SW480 (cell line): ENCODE measurements around the gene RFC3.
"Not testable (repeated sequence)": the region's sequence is repeated elsewhere in the genome, so short reads cannot be mapped to it uniquely, and the experiment has no call there.

Source experiments
- DNase-seq: peaks from one replicate; pipeline ENCODE4 v3.0.0-alpha.2; 2016; ENCODE audit warnings: low spot score

The RFC3 gene, protein sequence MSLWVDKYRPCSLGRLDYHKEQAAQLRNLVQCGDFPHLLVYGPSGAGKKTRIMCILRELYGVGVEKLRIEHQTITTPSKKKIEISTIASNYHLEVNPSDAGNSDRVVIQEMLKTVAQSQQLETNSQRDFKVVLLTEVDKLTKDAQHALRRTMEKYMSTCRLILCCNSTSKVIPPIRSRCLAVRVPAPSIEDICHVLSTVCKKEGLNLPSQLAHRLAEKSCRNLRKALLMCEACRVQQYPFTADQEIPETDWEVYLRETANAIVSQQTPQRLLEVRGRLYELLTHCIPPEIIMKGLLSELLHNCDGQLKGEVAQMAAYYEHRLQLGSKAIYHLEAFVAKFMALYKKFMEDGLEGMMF

DNA sequence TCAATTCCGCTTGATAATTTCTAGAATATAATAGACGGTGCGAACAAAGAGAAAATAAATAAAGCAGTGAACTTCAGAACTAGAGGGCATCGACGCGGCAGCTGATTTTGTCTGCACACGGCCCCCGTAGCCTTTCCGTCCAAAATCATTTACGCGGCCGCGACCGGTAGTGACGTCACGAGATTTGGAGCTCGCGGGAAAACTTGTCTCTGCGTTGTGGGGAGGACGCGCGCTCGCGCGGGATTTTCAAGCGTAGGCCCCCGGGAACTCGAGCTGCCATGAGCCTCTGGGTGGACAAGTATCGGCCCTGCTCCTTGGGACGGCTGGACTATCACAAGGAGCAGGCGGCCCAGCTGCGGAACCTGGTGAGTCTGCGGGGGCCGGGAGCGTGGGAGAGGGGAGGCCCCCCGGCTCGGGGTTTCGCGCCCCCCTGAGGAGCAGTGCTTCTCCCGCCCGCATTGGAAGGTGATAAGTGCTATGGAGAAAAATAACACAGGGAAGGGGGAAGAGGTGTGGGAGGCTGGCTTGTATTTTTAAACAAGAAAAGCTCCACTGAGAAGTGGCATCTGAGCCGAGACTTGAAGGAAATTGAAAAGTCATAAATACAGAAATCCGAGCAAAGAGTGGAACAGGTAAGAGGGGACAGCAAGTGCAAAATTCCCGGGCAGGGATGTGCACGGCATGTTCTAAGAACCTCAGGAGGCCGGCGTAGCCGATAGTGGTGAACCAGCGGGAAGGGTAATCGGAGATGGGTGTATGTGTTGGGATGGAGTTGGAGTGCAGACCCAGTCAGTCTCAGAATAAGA lies at the start of gene RFC3:
Gene RFC3 (plus strand): TSS at position 249 of the 806 bp plus-strand sequence. CDS start 30 bp downstream, at position 279.
- peak; percentile 93 for DNase-seq

DNA sequence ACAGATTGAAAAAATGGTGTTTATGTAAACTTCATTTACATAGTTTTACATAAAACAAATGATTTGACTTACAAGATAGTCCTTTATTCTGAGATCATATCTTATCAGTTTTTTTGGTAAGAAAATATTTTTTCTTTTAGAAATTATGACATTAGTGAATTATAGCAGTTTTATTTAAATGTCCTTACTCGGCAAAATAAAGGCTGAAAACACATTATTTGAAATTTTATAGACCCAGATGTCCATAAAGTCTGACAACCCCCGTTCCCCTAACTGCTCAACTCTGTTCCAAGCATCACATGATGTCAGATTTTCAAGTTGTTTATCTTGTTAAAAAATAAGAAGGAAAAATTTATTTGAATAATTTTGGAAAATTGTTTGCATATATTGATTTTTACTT lies 46.7 kb upstream of the RFC3 start:
- DNase-seq, result no peak

DNA sequence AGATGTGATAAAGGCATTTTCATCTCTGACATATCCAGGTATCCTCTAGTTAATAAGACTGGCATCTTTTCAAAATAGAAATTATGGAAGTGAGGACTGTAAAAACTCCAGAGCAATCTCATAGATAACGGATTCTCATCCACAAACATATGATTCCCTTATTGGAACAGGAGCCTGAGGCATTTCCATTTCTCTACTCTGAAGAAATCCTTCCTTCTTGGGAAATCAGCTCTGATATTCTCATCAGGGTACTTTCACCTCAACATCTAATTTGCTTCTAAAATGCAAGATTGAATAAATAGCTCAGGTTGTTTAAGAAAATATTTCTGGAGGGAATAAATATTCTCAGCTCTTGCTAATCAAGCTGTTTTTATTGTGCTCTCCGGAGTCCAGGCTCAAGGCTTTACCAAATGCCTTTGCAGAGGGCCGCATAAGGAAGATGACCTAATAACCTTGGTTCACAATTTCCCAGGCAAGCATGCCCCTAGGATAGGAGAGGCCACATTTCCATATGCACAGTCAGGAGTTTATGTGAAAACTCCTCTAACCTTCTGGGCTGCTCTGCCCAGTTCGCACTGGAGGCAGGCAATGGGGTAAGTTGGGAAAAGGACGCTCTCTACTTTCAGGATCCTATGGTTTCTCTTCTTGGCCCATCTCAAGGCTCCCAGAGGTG lies 44.0 kb upstream of the RFC3 start:
- no peak for DNase-seq

DNA sequence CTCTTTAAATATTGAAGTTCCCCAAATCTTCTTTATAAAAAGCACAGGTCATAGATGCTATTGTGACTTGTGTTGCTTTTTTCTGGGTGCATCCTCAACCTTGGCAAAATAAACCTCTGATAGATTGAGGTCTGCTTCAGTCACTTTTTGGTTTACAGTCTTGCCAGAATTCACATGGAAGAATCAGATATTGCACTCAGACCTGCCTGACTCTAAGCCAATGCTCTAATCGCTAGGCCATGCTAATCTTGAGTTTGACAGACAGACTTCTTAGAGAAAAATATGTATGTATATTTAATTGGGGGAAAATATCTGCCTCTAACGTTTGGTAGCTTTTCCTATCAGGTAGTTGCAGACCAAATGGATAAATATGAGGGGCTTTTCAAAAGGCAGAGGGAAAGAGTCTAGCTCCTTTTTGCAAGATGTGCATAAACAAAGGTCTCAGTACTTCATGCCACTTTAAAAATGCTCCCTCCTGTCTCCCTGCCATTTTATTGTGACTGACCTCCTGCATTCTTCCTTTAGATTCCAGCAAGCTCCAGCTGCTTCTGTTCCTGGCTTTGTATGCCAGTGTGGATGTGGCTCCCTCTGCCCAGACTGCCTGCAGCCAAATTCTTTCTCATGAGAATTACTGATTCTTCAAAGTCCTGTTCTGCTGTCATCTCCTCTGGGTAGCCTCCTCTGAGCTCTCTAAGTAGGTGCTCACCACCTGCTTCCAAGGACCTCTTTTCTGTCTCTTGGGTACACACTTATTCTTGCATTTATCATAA lies 42.4 kb upstream of the RFC3 start:
- DNase-seq, result no peak

DNA sequence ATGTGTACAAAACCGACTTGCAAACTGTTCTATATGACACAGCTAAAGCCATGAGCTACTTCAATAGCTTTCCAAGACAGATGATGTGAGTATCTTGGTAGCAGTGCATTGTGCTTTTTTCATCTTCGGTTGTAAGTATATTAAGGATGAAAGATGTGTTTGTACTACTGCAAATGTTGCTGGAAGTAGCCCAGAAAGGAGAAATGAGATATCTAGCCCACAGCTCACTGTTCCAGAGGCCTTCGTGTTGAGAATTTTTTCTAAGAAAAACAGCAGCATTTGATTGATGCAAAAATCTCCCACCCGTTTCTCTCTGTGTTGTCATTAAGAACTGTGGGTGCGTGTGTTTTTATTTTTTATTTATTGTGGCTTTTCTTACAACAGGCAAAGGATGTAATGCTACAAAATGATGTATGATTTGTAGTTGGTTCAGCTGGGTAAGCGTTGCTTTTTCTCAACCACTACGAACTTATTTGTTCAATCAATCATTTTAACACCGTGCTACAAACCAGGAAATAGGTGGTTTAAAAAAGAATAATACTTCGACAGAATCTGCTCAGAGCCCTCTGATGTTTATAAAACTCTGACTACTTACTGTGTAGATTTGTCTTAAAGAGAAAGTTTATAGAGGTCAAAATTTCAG lies 41.6 kb upstream of the RFC3 start:
- no peak for DNase-seq

DNA sequence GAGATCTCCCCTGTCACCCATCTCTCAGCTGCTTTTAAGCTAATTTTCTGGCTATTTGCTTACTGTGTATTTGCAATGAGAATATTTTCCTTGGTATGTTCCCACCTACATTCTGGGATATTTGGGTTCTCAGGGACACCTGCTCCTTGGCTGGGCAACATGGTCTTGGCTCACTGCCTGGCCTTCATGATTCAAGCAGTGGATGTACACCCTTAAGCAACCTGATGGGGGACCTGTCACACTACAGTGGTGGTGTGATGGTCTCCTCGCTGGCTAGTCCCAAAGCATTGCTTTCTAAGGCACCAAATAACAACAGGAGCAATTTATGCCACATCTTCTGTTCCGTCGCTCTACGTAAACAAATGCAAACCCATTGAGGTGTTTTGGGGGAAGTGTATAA lies 35.3 kb upstream of the RFC3 start:
- DNase-seq, result no peak

DNA sequence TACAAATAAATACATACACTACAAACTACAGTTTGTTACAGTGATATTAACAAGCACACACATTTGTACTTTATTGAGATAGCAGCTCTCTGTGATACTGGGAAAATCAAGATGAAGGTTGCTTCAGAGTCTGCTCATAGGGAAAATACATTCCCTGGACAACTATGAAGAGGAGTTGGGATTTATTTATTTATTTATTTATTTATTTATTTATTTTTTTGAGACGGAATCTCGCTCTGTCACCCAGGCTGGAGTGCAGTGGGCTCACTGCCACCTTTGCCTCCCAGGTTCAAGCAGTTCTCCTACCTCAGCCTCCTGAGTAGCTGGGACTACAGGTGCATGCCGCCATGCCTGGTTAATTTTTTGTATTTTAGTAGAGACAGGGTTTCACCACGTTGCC lies 34.7 kb upstream of the RFC3 start:
- not testable (repeated sequence) for DNase-seq

DNA sequence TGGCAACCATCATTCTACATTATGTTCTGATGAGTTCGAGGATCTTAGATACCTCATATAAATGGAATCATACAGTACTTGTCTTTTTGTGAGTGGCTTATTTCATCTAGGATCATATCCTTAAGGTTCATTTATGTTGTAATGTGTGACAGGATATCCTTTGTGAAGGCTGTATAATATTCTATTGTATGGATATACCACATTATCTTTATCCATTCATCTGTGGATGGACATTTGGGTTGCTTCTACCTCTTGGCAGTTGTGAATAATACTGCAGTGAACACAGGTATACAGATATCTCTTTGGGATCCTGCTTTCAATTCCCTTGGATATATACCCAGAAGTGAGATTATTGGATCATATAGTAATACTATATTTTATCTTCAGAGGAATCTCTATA lies 33.2 kb upstream of the RFC3 start:
- no peak for DNase-seq

DNA sequence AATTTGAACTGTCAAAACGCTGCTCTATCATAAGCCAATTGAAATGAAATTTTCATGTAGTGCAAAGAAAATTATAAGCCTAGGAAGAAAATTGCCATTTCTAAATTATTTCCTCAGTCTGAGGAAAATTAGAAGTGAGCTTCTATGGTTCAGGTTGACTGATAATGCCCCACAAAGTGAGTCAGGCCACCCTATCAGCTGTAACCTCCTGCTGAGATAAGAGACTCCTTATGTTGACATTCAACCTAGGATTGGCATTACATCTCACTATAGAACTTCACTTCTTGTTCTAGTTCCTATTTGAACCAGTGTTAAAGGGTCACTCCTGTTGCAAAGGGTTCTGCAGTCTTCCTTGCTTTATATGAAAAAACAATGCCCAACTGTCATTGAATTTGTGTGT lies 32.6 kb upstream of the RFC3 start:
- DNase-seq, result no peak

DNA sequence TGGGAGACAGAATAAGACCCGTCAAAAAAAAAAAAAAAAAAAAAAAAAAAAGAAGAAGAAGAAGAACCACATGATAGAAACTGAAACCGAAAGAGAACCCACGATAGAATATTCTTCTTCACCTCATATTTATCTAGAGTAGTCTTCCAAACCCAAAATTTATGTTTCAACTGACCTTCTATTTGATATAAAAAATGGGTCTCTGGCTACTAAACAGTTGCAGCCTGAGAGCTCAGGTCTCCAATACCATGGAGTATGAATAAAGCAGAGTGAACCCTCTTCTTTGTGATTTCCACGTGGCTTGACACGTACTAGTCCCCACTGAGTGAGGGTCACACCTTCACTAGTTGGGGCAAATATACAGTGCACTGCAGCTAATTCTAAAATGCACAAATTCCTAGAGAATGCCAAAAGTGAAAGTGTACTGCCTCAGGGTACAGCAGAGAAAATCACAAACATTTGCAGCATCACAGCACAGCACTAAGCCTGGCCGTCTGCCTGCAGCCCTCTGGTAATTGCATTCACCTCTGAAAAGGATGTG lies 30.8 kb upstream of the RFC3 start:
- DNase-seq, result peak; percentile 5

DNA sequence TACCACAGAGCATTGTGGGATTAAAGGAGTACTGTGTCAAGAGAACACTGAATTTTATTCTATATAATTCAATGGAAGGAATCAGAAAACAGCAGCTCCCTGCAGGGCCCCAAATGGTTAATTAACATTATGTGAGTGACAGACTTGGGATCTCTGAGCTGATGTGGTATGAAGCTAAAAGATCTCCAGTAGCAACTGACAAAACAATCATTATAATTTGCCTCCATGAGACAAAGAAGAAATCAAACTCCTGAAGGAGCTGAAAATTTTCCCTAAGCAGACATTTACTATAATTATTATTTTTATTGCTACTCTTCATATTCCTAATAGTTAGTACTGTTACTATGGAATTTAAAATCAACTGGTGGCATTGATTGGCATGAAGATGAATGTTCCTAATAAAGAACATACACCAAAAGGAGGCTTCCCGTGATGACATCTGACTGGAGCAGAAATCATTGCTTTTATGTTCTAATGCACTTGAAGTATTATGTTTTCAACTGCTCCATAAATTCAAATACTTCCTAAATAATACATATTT lies 28.8 kb upstream of the RFC3 start:
- DNase-seq, result no peak

DNA sequence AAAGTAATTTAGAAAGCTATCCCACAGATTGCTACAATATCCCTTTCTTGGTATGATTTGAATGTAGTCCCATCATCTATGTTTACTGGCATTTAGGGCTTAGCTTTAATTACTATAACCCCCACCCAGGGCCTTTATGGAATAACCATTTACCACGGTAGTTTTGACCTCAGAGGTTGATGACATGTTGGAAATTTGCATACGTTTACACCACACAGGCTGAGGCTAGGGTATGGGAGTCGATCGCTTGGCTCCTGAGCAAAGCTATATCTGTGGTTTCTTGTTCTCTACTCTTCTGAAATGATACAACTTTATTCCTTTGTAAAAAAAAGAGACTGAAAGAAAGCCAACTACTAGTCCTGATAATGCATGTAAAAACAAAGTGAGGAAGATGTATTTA lies 28.2 kb upstream of the RFC3 start:
- DNase-seq, result no peak

DNA sequence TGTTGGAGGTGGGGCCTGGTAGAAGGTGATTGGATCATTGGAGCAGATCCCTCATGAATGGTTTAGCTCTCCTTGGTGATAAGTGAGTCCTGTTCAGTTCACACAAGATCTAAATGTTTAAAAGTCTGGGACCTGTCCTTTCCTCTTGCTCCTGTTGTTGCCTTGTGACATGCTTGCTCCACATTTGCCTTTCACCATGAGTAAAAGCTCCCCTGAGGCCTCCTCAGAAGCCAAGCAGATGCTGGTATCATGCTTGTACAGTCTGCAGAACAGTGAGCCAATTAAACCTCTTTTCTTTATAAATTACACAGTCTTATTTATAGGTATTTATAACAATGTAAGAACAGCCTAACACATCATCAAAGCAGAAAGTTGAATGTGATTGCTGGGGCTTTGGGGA lies 24.2 kb upstream of the RFC3 start:
- DNase-seq, result no peak

DNA sequence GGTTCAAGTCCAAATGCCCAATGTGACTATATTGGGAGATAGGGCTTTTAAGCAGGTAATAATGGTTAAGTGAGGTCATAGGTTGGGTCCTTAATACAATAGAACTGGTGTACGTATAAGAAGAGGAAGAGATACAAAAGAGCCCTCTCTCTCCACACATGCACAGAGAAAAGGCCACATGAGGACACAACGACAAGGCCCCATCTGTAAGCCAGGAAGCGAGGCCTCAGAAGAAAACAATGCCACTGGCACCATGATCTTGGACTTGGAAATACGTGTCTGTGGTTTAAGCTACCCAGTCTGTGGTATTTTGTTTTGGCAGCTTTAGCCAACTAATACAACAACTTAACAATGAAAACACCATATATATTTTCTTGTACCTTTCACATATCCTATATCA lies 23.4 kb upstream of the RFC3 start:
- no peak for DNase-seq

DNA sequence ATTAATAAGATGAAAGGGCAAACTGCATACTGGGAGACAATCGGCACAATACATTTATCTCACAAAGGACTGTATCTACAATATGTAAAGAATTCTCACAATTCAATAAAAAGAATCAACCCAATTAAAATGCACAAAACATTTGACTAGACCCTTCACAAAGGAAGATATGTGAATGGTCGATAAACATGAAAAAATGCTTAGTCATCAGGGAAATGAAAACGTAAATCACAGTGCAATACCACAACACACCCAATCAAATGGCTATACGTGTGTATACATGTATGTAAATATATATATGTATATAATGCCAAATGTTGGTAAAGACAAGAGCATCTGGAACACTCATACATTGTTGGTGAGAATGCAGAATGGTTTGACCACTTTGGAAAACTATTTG lies 21.9 kb upstream of the RFC3 start:
- DNase-seq, result no peak

DNA sequence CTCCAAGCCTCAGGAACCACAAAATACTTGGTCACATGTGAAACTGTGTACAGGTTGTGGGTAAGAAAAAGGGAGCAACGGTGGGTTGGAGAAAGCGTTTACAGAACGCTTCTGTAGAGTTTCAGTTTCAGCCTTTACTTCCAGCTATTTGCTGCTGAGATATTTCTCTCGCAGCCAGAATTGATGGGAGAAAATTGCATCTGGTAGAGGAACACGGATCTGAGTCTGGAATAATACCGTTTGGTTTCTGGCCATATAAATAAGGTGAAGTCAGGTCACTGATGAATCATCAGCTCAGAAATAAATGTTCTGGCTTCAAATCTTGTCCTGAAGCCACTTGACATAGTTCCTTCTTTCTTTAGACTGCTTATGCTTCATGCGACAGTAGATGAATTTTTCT lies 20.3 kb upstream of the RFC3 start:
- DNase-seq, result no peak

DNA sequence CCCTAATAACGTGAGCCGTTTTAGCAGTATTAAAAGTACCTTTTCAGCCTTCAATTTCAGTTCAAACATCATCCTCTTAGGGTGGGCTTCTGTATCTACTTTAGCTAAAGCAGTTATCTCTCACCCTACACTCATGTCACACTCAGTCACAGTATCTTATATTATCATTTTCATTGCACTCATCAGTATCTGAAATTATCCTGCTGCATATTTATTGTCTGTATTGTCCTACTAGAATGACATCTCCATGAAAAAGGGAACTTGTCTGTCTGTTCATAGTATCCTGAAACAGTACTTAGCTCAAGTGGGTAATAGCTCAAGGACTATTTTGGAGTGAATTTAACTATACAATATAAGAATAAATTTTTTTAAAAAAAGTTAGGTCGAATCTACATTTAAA lies 19.9 kb upstream of the RFC3 start:
- DNase-seq, result no peak

DNA sequence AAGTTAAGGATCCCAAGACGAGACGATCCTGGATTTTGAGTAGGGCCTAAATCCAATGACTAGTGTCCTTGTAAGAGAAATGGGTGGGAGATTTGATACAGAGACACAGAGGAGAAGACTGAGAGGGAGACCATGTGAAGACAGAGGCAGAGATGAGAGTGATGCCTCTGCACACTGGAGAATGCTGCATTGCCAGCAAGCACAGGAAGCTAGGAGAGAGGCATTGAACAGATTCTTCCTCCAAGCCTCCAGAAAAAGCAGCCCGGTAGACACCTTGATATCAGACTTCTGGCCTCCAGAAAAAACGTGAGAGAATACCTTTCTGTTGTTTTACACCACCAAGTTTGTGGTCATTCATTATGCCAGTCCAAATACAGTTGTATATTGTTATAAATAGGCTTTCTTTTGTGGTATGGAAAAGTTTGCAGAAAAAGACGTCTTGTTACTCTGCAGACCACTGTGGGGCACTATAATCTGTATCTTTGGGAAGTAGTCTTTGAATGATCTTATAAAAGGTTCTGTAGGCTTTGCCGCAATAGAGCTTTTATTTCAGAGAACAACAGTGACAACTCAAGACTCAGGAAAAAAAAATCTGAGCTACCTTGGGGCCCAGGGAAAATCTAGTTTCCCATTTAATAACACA lies 17.9 kb upstream of the RFC3 start:
- DNase-seq, result peak; percentile 28

DNA sequence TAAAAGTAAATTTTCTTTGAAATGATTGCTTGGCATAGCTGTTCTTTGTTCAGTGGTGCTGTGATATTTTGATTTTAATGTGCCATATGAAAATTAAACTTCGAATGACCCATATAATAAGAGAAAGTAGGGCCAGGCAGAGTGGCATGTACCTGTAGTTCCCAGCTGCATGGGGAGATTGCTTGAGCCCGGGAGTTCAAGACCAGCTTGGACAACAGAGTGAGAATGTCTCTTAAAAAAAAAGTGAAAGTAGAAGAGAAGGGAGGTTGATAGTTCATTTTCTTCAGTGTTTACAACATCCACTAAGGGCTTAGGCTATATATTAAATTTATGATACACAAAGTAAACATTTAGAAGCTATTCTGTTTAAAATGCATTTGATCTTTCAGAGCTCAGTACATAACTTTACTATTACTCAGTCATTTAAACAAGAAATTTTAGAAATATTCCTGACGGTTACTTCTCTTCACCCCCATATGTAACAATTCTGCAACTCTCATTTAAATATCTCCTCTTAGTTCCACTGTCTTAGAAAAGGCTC lies 17.2 kb upstream of the RFC3 start:
- no peak for DNase-seq
